ENCODE data around the gene DHX58. TPM values are rescaled to one million over a fixed set of nuclear protein-coding genes. Genes with fewer than 3 reads are reported as not detected.

Gene DHX58
- total RNA-seq, 1 donor from 2014 or later = 40.4 TPM

DNA sequence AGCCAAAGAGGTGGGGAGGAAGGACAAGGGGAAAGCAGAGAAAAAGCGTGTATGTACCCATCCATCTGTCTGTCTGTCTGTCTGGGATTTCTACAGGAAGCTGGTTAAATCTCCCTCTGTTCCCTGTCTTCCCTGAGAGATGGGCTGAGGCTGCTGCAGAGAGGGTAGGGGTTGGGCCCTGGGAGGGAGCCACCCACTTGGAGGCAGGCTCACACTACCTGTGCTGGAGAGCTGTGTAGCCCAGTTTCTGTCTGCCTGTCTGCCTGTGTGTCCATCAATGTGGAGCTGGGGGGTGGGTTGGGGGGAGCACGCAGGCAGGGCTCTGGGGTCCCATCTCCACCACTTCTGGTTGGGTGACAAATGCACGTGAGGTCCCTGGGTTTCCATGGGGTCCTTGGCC is 43.5 kb downstream of the DHX58 start:
- Histone ChIP-seq H3K9me3 (no peaks in the 10 kb centered on the region), H3K4me1 (peaks cover 10% of the 10 kb centered on the region), H3K36me3 (no peaks in the 10 kb centered on the region), H3K4me3 (no peak overlapping the region), H3K27me3 (ENCODE audit: low read depth) (peaks cover 36% of the 10 kb centered on the region), H3K27ac (no peak overlapping the region)
- DNase-seq = no peak
- ATAC-seq = no peak
- intact Hi-C loops (cut with DNase I) = no loop called here
- TF ChIP-seq, protein P1, sequence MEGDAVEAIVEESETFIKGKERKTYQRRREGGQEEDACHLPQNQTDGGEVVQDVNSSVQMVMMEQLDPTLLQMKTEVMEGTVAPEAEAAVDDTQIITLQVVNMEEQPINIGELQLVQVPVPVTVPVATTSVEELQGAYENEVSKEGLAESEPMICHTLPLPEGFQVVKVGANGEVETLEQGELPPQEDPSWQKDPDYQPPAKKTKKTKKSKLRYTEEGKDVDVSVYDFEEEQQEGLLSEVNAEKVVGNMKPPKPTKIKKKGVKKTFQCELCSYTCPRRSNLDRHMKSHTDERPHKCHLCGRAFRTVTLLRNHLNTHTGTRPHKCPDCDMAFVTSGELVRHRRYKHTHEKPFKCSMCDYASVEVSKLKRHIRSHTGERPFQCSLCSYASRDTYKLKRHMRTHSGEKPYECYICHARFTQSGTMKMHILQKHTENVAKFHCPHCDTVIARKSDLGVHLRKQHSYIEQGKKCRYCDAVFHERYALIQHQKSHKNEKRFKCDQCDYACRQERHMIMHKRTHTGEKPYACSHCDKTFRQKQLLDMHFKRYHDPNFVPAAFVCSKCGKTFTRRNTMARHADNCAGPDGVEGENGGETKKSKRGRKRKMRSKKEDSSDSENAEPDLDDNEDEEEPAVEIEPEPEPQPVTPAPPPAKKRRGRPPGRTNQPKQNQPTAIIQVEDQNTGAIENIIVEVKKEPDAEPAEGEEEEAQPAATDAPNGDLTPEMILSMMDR (IDR thresholded peaks at IDR 0.05) = no peak

DNA sequence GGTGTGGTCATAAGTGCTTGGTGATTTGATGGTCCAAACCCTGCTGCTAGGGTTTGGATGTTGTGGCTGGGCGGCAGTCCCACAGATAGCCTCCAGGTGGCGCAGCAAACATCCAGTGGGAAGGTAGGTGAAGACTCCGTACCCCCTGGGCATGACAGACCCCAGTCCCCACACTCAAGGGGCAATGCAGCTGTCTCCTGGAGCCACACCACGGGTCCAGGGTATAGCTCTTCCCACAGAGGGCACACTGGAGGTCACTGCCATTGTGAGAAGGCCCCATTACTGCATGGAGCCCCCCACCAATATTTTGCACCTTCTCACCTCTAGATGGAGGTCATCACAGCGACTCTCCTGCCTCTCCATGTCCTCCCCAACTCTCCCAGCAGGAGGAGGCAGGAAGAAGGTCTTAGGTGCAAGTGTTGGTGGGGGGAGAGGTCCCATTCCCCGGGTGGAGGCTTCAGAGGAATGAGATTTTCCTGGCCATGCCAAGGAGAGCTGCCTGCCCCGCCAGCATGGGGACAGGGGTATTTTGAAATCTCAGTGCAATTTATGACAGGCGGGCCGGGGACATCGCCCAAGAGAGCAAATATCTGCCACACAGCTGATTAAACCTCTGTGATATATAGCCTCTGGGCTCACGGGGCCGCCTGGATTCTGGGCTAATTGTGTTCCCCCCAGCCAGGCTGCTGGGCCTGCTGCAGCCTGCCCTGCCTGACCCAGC is 45.0 kb downstream of the DHX58 start:
- intact Hi-C loops (cut with DNase I) = no loop called here
- ATAC-seq = peak; percentile 65 to 70
- DNase-seq = peak; percentile 72

DNA sequence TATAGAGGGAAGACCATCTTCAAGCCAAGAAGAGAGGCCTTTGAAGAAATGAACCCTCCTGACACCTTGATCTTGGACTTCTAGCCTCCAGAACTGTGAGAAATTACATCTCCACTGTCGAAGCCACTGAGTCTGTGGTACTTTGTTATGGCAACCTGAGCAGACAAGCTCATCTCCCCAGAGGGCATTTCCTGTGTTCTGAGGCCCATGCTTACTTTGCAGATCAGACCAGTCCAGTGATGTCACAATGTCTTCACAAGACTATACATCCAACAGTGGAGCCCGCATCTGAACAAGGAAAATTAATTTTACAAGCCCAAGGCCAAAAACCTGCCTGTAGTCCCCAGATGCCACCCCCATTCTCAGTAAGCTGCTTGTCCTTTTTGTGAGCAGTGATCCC is 47.3 kb downstream of the DHX58 start:
- no peak overlapping the region for H3K27ac ChIP-seq
- DNase-seq (no peak), ATAC-seq (no peak)
- intact Hi-C loops (cut with DNase I) = no loop called here
- no peaks in the 10 kb centered on the region for H3K36me3 ChIP-seq
- TF ChIP-seq, protein P1 (IDR thresholded peaks at IDR 0.05) = no peak
- H3K4me1 ChIP-seq = peaks cover 6% of the 10 kb centered on the region
- no peak overlapping the region for H3K4me3 ChIP-seq
- no peaks in the 10 kb centered on the region for H3K9me3 ChIP-seq
- peaks cover 2% of the 10 kb centered on the region for H3K27me3 ChIP-seq (ENCODE audit: low read depth)

More for the DNA sequence above, 45.0 kb downstream of the DHX58 start:
- Histone ChIP-seq H3K27me3 (ENCODE audit: low read depth) (peaks cover 25% of the 10 kb centered on the region), H3K36me3 (no peaks in the 10 kb centered on the region), H3K4me3 (no peak overlapping the region), H3K27ac (no peak overlapping the region), H3K9me3 (no peaks in the 10 kb centered on the region), H3K4me1 (peaks cover 13% of the 10 kb centered on the region)
- TF ChIP-seq, protein P1 (IDR thresholded peaks at IDR 0.05) = peak; percentile 92

DNA sequence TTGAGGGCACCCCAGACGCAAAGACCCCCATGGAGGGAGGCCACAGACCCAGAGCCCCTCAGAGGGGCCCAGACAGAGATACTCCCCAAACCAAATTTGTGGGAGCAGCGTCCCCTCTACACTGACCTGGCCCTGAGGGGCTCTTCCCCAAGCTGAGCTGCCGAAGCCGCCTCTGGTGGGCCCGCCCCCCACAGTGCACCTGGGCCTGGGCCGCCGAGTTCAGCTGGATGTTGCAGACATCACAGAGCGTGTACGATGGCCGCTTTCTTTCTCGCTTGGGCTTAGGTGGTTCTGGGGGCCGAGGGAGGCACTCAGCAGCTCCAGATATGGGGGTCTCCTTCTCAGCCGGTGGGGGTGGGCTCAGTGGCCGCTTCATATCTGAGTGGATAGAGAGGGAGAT is 49.8 kb downstream of the DHX58 start:
- no peak overlapping the region for H3K4me3 ChIP-seq
- peaks cover 6% of the 10 kb centered on the region for H3K4me1 ChIP-seq
- intact Hi-C loops (cut with DNase I) = no loop called here
- DNase-seq (no peak), ATAC-seq (no peak)
- no peak overlapping the region for H3K27ac ChIP-seq
- no peaks in the 10 kb centered on the region for H3K27me3 ChIP-seq (ENCODE audit: low read depth)
- TF ChIP-seq, protein P1 (IDR thresholded peaks at IDR 0.05) = no peak
- H3K9me3 ChIP-seq = no peaks in the 10 kb centered on the region
- H3K36me3 ChIP-seq = no peaks in the 10 kb centered on the region

GRCh38 chr17:42061646-42062487 is 50.6 kb downstream of the DHX58 start:
- H3K27me3 ChIP-seq (ENCODE audit: low read depth) = no peaks in the 10 kb centered on the region
- H3K9me3 ChIP-seq = no peaks in the 10 kb centered on the region
- peaks cover 6% of the 10 kb centered on the region for H3K4me1 ChIP-seq
- H3K4me3 ChIP-seq = no peak overlapping the region
- ATAC-seq (no peak), DNase-seq (no peak)
- intact Hi-C loops (cut with DNase I) = no loop called here
- TF ChIP-seq, protein P1 (IDR thresholded peaks at IDR 0.05) = no peak
- no peaks in the 10 kb centered on the region for H3K36me3 ChIP-seq
- H3K27ac ChIP-seq = no peak overlapping the region

Data from lower lobe of right lung (tissue), 2 donors.